GM08714 (cell line): Measurements from ENCODE around the gene PAPPA2.
"Not testable (repeated sequence)": the region's sequence is repeated elsewhere in the genome, so short reads cannot be mapped to it uniquely, and the experiment has no call there.

ENCODE experiments used
- H3K4me3 ChIP-seq: fragments of 200-500 bp; sonication (Bioruptor generic); 2 replicates; pipeline ENCODE4 v1.5.1; 2014; ENCODE audit warnings: mild to moderate bottlenecking, low read length, inconsistent platforms
- ZNF274 ChIP-seq: IDR thresholded peaks from 2 replicates; pipeline ENCODE4 v1.6.1; 2012; ENCODE audit warnings: mild to moderate bottlenecking, low read depth, low read length

The PAPPA2 gene

GRCh38 chr1:176752505-176752904 lies 289.5 kb downstream of the PAPPA2 start:
- no peak overlapping the region for H3K4me3 ChIP-seq
- no peak for TF ChIP-seq ZNF274

- H3K4me3 ChIP-seq: no peak overlapping the region
- no peak for TF ChIP-seq ZNF274
Measured at GRCh38 chr1:176754676-176755075, 291.7 kb downstream of the PAPPA2 start.

- H3K4me3 ChIP-seq: not testable (repeated sequence)
Measured at GRCh38 chr1:176756817-176757216, 293.8 kb downstream of the PAPPA2 start.

GRCh38 chr1:176765608-176766007 lies 302.6 kb downstream of the PAPPA2 start:
- H3K4me3 ChIP-seq: no peak overlapping the region
- TF ChIP-seq ZNF274: no peak

GRCh38 chr1:176766779-176767178 lies 303.8 kb downstream of the PAPPA2 start:
- no peak overlapping the region for H3K4me3 ChIP-seq
- TF ChIP-seq ZNF274: no peak

GRCh38 chr1:176767714-176768136 lies 304.8 kb downstream of the PAPPA2 start:
- TF ChIP-seq ZNF274: no peak
- no peak overlapping the region for H3K4me3 ChIP-seq

GRCh38 chr1:176768532-176768931 lies 305.6 kb downstream of the PAPPA2 start:
- no peak overlapping the region for H3K4me3 ChIP-seq
- TF ChIP-seq ZNF274: no peak

- TF ChIP-seq ZNF274: no peak
Measured at GRCh38 chr1:176770066-176770465, 307.1 kb downstream of the PAPPA2 start.

GRCh38 chr1:176773038-176773437 lies 310.1 kb downstream of the PAPPA2 start:
- H3K4me3 ChIP-seq: no peak overlapping the region
- no peak for TF ChIP-seq ZNF274

More at GRCh38 chr1:176770066-176770465, 307.1 kb downstream of the PAPPA2 start:
- H3K4me3 ChIP-seq: no peak overlapping the region

- no peak for TF ChIP-seq ZNF274
- H3K4me3 ChIP-seq: no peak overlapping the region
Measured at GRCh38 chr1:176774224-176774623, 311.2 kb downstream of the PAPPA2 start.

GRCh38 chr1:176775378-176775777 lies 312.4 kb downstream of the PAPPA2 start:
- TF ChIP-seq ZNF274: no peak

GRCh38 chr1:176775996-176776395 lies 313.0 kb downstream of the PAPPA2 start:
- TF ChIP-seq ZNF274: no peak
- H3K4me3 ChIP-seq: no peak overlapping the region

More at GRCh38 chr1:176775378-176775777, 312.4 kb downstream of the PAPPA2 start:
- H3K4me3 ChIP-seq: no peak overlapping the region

- no peak for TF ChIP-seq ZNF274
Measured at GRCh38 chr1:176778056-176778455, 315.1 kb downstream of the PAPPA2 start.

GRCh38 chr1:176779992-176780328 lies 317.0 kb downstream of the PAPPA2 start:
- no peak for TF ChIP-seq ZNF274
- no peak overlapping the region for H3K4me3 ChIP-seq

More at GRCh38 chr1:176778056-176778455, 315.1 kb downstream of the PAPPA2 start:
- H3K4me3 ChIP-seq: no peak overlapping the region

GRCh38 chr1:176783309-176783708 lies 320.3 kb downstream of the PAPPA2 start:
- no peak for TF ChIP-seq ZNF274

GRCh38 chr1:176785056-176785455 lies 322.1 kb downstream of the PAPPA2 start:
- no peak for TF ChIP-seq ZNF274
- H3K4me3 ChIP-seq: no peak overlapping the region

More at GRCh38 chr1:176783309-176783708, 320.3 kb downstream of the PAPPA2 start:
- H3K4me3 ChIP-seq: no peak overlapping the region

GRCh38 chr1:176785791-176786190 lies 322.8 kb downstream of the PAPPA2 start:
- no peak overlapping the region for H3K4me3 ChIP-seq
- no peak for TF ChIP-seq ZNF274

GRCh38 chr1:176786274-176786673 lies 323.3 kb downstream of the PAPPA2 start:
- H3K4me3 ChIP-seq: no peak overlapping the region
- no peak for TF ChIP-seq ZNF274
